ENCODE data around the gene ADRA2A.

ADRA2A gene

GRCh38 chr10:111084366-111085255 is 7.8 kb downstream of the ADRA2A start:
- DNase-seq: no peak

GRCh38 chr10:111085690-111086353 is 9.0 kb downstream of the ADRA2A start:
- DNase-seq: no peak

- DNase-seq: no peak
Observed at GRCh38 chr10:111086574-111086973, 9.7 kb downstream of the ADRA2A start.

GRCh38 chr10:111087331-111087756 is 10.5 kb downstream of the ADRA2A start:
- no peak for DNase-seq

- DNase-seq: no peak
Observed at GRCh38 chr10:111087968-111088505, 11.2 kb downstream of the ADRA2A start.

- no peak for DNase-seq
Observed at GRCh38 chr10:111089293-111089692, 12.5 kb downstream of the ADRA2A start.

- no peak for DNase-seq
Observed at GRCh38 chr10:111091833-111092232, 15.0 kb downstream of the ADRA2A start.

GRCh38 chr10:111093741-111094380 is 17.0 kb downstream of the ADRA2A start:
- DNase-seq: no peak

- no peak for DNase-seq
Observed at GRCh38 chr10:111098679-111099437, 22.0 kb downstream of the ADRA2A start.

- no peak for DNase-seq
Observed at GRCh38 chr10:111100198-111100597, 23.4 kb downstream of the ADRA2A start.

GRCh38 chr10:111101796-111102195 is 25.0 kb downstream of the ADRA2A start:
- no peak for DNase-seq

- no peak for DNase-seq
Observed at GRCh38 chr10:111102359-111102837, 25.6 kb downstream of the ADRA2A start.

GRCh38 chr10:111103196-111103840 is 26.5 kb downstream of the ADRA2A start:
- DNase-seq: no peak

- DNase-seq: no peak
Observed at GRCh38 chr10:111104811-111105210, 28.0 kb downstream of the ADRA2A start.

GRCh38 chr10:111106081-111106480 is 29.3 kb downstream of the ADRA2A start:
- DNase-seq: no peak

- no peak for DNase-seq
Observed at GRCh38 chr10:111107023-111107422, 30.2 kb downstream of the ADRA2A start.

GRCh38 chr10:111107846-111108245 is 31.0 kb downstream of the ADRA2A start:
- DNase-seq: no peak

- DNase-seq: no peak
Observed at GRCh38 chr10:111108441-111108840, 31.6 kb downstream of the ADRA2A start.

- peak; percentile 58 for DNase-seq
Observed at GRCh38 chr10:111109501-111110242, 32.8 kb downstream of the ADRA2A start.

- no peak for DNase-seq
Observed at GRCh38 chr10:111110771-111111170, 33.9 kb downstream of the ADRA2A start.

GRCh38 chr10:111112333-111112732 is 35.5 kb downstream of the ADRA2A start:
- no peak for DNase-seq

All from NCI-H1105 treated with DMSO at 0.1 percent for 48 hours (cell line).